H1 (cell line): ENCODE data around the gene AP1S3. TPM values are rescaled to one million over a fixed set of nuclear protein-coding genes. Genes with fewer than 3 reads are reported as not detected.

ENCODE experiments used
- CTCF ChIA-PET: fragments of 300-600 bp; sonication (Branson Sonifier 250); formaldehyde crosslinking; loops from one replicate; lab custom pipeline; 2021; ENCODE audit not compliant: partially characterized antibody; lab: Charles Lee
- POLR2A ChIA-PET: fragments of 300-600 bp; sonication (Branson Sonifier 250); formaldehyde crosslinking; loops from one replicate; lab custom pipeline; 2021; ENCODE audit warnings: inconsistent platforms; ENCODE audit not compliant: partially characterized antibody; lab: Charles Lee
- DNase-seq, 2 experiments: peaks; one replicate each; pipeline versions ENCODE4 v3.0.0 to v3.0.0-alpha.2; 2010 to 2022; ENCODE audit warnings: low spot score in 2 of 2, low read depth in 1 of 2, mixed read lengths in 1 of 2
- FAIRE-seq: peaks from 2 replicates; lab custom pipeline; 2011; peaks lifted over from hg19 to GRCh38; lab: Jason Lieb, UNC
- H2AFZ ChIP-seq: 2 replicates; pipeline ENCODE4 v1.8.1; 2012; ENCODE audit warnings: low read length, inconsistent platforms
- H2AK5ac ChIP-seq: 2 replicates; pipeline ENCODE4 v1.6.1; 2013; ENCODE audit warnings: low read depth, low read length
- H2BK120ac ChIP-seq: replicated peaks from 2 replicates; pipeline ENCODE3; 2013; ENCODE audit warnings: low read depth, low read length, inconsistent platforms
- H2BK12ac ChIP-seq: 2 replicates; pipeline ENCODE4 v1.6.1; 2013; ENCODE audit warnings: low read depth, low read length
- H2BK15ac ChIP-seq: 2 replicates; pipeline ENCODE4 v1.6.1; 2013; ENCODE audit warnings: low read length
- H2BK20ac ChIP-seq: 2 replicates; pipeline ENCODE4 v1.6.1; 2013; ENCODE audit warnings: low read length
- H2BK5ac ChIP-seq: 2 replicates; pipeline ENCODE4 v1.6.1; 2013; ENCODE audit warnings: low read depth, low read length
- H3K14ac ChIP-seq: 2 replicates; pipeline ENCODE4 v1.6.1; 2013; ENCODE audit warnings: inconsistent platforms; ENCODE audit not compliant: insufficient read length
- H3K18ac ChIP-seq: 2 replicates; pipeline ENCODE4 v1.6.1; 2013; ENCODE audit warnings: low read length; ENCODE audit errors: extremely low read depth
- H3K23ac ChIP-seq: 2 replicates; pipeline ENCODE4 v1.6.1; 2013; ENCODE audit warnings: inconsistent platforms; ENCODE audit not compliant: insufficient read length
- H3K23me2 ChIP-seq: 2 replicates; pipeline ENCODE4 v1.6.1; 2013; ENCODE audit warnings: low read depth, low read length
- H3K27ac ChIP-seq: 2 replicates; pipeline ENCODE4 v1.6.1; 2011; ENCODE audit warnings: low read depth, low read length, inconsistent platforms
- H3K27me3 ChIP-seq, 4 experiments: replicated peaks in 1 of 4; 1 replicate in 1 of 4; 2 replicates in 3 of 4; pipeline versions ENCODE4 v1.6.1 to v1.8.1; 2011 to 2013; ENCODE audit warnings: low read length in 3 of 4, mild to moderate bottlenecking in 3 of 4, inconsistent platforms in 2 of 4, mixed read lengths in 2 of 4, moderate library complexity in 1 of 4; ENCODE audit not compliant: control insufficient read depth in 3 of 4, insufficient read depth in 3 of 4; ENCODE audit errors: extremely low read depth in 1 of 4
- H3K36me3 ChIP-seq, 4 experiments: 2 replicates each; pipeline versions ENCODE4 v1.6.1 to v1.8.1; 2011 to 2013; ENCODE audit warnings: mild to moderate bottlenecking in 4 of 4, low read length in 3 of 4, moderate library complexity in 2 of 4, control low read depth in 1 of 4, inconsistent platforms in 1 of 4; ENCODE audit not compliant: insufficient read depth in 4 of 4, control insufficient read depth in 2 of 4
- H3K4ac ChIP-seq: replicated peaks from 2 replicates; pipeline ENCODE3; 2013; ENCODE audit warnings: low read length, low read depth, mixed read lengths, inconsistent platforms; ENCODE audit not compliant: insufficient read length
- H3K4me1 ChIP-seq, 4 experiments: replicated peaks in 1 of 4; 1 replicate in 1 of 4; 2 replicates in 3 of 4; pipeline versions ENCODE4 v1.6.1 to v1.8.1; 2011 to 2013; ENCODE audit warnings: low read length in 3 of 4, inconsistent platforms in 2 of 4, mixed read lengths in 1 of 4; ENCODE audit not compliant: insufficient read depth in 4 of 4, control insufficient read depth in 3 of 4
- H3K4me2 ChIP-seq, 2 experiments: 2 replicates each; pipeline versions ENCODE4 v1.6.1 to v1.8.1; 2011 to 2013; ENCODE audit warnings: low read depth in 2 of 2, low read length in 2 of 2, control low read depth in 1 of 2, inconsistent platforms in 1 of 2, mild to moderate bottlenecking in 1 of 2; ENCODE audit not compliant: insufficient read depth in 1 of 2
- H3K4me3 ChIP-seq, 4 experiments: fragments of 200-600, 300-600 bp in 1 of 4; sonication (generic), shearing (Covaris generic), sonication (Bioruptor Twin) in 1 of 4; 2 replicates each; pipeline versions ENCODE4 v1.5.1 to v1.8.1; 2011 to 2016; ENCODE audit warnings: low read length in 4 of 4, low read depth in 3 of 4, control low read depth in 2 of 4, inconsistent platforms in 2 of 4, mild to moderate bottlenecking in 2 of 4, mixed read lengths in 1 of 4, moderate library complexity in 1 of 4; ENCODE audit not compliant: insufficient read depth in 2 of 4; ENCODE audit errors: extremely low read depth in 1 of 4
- H3K56ac ChIP-seq: replicated peaks from 2 replicates; pipeline ENCODE3; 2013; ENCODE audit warnings: low read depth, mild to moderate bottlenecking, mixed read lengths, low read length, inconsistent platforms; ENCODE audit not compliant: insufficient read length
- H3K79me1 ChIP-seq: 2 replicates; pipeline ENCODE4 v1.6.1; 2013; ENCODE audit warnings: low read depth, low read length, control low read depth
- H3K79me2 ChIP-seq, 2 experiments: 2 replicates each; pipeline versions ENCODE4 v1.6.1 to v1.8.1; 2012 to 2013; ENCODE audit warnings: low read length in 2 of 2, mild to moderate bottlenecking in 2 of 2, inconsistent platforms in 1 of 2; ENCODE audit not compliant: insufficient read depth in 2 of 2, control insufficient read depth in 1 of 2
- H3K9ac ChIP-seq, 4 experiments: replicated peaks in 1 of 4; 1 replicate in 1 of 4; 2 replicates in 3 of 4; pipeline versions ENCODE4 v1.6.1 to v1.8.1; 2011 to 2013; ENCODE audit warnings: low read depth in 3 of 4, low read length in 3 of 4, control low read depth in 2 of 4, mild to moderate bottlenecking in 2 of 4, moderate library complexity in 2 of 4, inconsistent platforms in 1 of 4; ENCODE audit errors: extremely low read depth in 1 of 4
- H3K9me3 ChIP-seq, 2 experiments: 2 replicates each; pipeline versions ENCODE4 v1.6.1 to v1.8.1; 2012 to 2013; ENCODE audit warnings: mild to moderate bottlenecking in 2 of 2, moderate library complexity in 2 of 2, control low read depth in 1 of 2, inconsistent platforms in 1 of 2, low read depth in 1 of 2, low read length in 1 of 2, mixed read lengths in 1 of 2; ENCODE audit not compliant: insufficient read depth in 2 of 2
- H4K20me1 ChIP-seq, 2 experiments: replicated peaks in 1 of 2; 2 replicates each; pipeline versions ENCODE3 to v1.8.1; 2011 to 2013; ENCODE audit warnings: inconsistent platforms in 2 of 2, low read length in 2 of 2, mild to moderate bottlenecking in 1 of 2; ENCODE audit not compliant: insufficient read depth in 2 of 2, control insufficient read depth in 1 of 2
- H4K5ac ChIP-seq: 2 replicates; pipeline ENCODE4 v1.6.1; 2013; ENCODE audit warnings: low read length, low read depth, mixed read lengths, inconsistent platforms; ENCODE audit not compliant: insufficient read length
- H4K8ac ChIP-seq: 2 replicates; pipeline ENCODE4 v1.8.0; 2013; ENCODE audit warnings: mild to moderate bottlenecking, moderate library complexity, low read length, inconsistent platforms; ENCODE audit not compliant: insufficient read depth; ENCODE audit errors: extremely low read depth
- H4K91ac ChIP-seq: replicated peaks from 2 replicates; pipeline ENCODE3; 2013; ENCODE audit warnings: low read length, mixed read lengths, inconsistent platforms; ENCODE audit not compliant: insufficient read length
- BACH1 ChIP-seq: IDR thresholded peaks from 2 replicates; pipeline ENCODE4 v1.6.1; 2012; ENCODE audit warnings: low read length, improper control_type of control experiment
- CTBP2 ChIP-seq: IDR thresholded peaks from 2 replicates; pipeline ENCODE4 v1.7.0; 2011; ENCODE audit warnings: borderline replicate concordance, mild to moderate bottlenecking, moderate library complexity, mixed read lengths, low read length; ENCODE audit not compliant: insufficient read depth, insufficient read length
- EP300 ChIP-seq, 2 experiments: IDR thresholded peaks; 1 replicate in 1 of 2; 2 replicates in 1 of 2; pipeline ENCODE4 v1.6.1; 2011 to 2012; ENCODE audit warnings: low read depth in 2 of 2, low read length in 2 of 2, mild to moderate bottlenecking in 2 of 2, borderline replicate concordance in 1 of 2, inconsistent platforms in 1 of 2, moderate library complexity in 1 of 2
- SIN3A ChIP-seq, 2 experiments: IDR thresholded peaks in 1 of 2; conservative IDR thresholded peaks in 1 of 2; 2 replicates each; pipeline ENCODE4 v1.6.1; 2011 to 2012; ENCODE audit warnings: low read length in 2 of 2, improper control_type of control experiment in 1 of 2, low read depth in 1 of 2, mild to moderate bottlenecking in 1 of 2
- YY1 ChIP-seq: IDR thresholded peaks from 2 replicates; pipeline ENCODE4 v1.6.1; 2011; ENCODE audit warnings: low read depth, mild to moderate bottlenecking, low read length
- WGBS, 2 experiments: shearing (Covaris generic) in 1 of 2; methylation state at CpG; one replicate each; pipeline versions ENCODE4 v1.1.6 to v1.1.7; 2013 to 2015; ENCODE audit warnings: low lambda C conversion rate in 2 of 2, mixed read lengths in 2 of 2, inconsistent platforms in 1 of 2, low coverage in 1 of 2, missing lambda C conversion rate in 1 of 2; ENCODE audit not compliant: insufficient replicate concordance in 2 of 2, insufficient coverage in 1 of 2, insufficient read length in 1 of 2; ENCODE audit errors: extremely low coverage in 1 of 2, missing lambda C conversion rate in 1 of 2; 5-methylcytosine and 5-hydroxymethylcytosine counted together
- polyA plus RNA-seq, 7 experiments: library from polyadenylated mRNA; depleted of rRNA in 3 of 7; stranded (reverse) in 5 of 7; unstranded in 2 of 7; fragments of >200 nt in 5 of 7; fragments of 200-250 nt in 2 of 7; gene quantifications; 1 replicate in 5 of 7; 2 replicates in 1 of 7; 4 replicates in 1 of 7; pipeline versions ENCODE4 v1.2.1 to v1.2.3, GENCODE V29; 2011 to 2013; ENCODE audit warnings: missing spikeins in 2 of 7, mixed read lengths in 2 of 7
- total RNA-seq: library from RNA; stranded (reverse); fragmentation: NEBNext Ultra II Directional; extraction: Animal tissue kit (Norgen Biotek cat#: 25700); gene quantifications from 2 replicates; pipeline ENCODE4 v1.2.1, GENCODE V29; 2021

The AP1S3 gene
- total and polyA plus RNA-seq, 2 of the 8 experiments (the other 6 are each of a cell fraction or from before 2014, with no cell fraction given) = 3.9 to 20.2 TPM

GRCh38 chr2:223832241-223832903 is 5.0 kb downstream of the AP1S3 start:
- no peak overlapping the region for H4K5ac ChIP-seq
- TF ChIP-seq CTBP2 (no peak), YY1 (no peak), BACH1 (no peak), EP300 (IDR thresholded peaks at IDR 0.05; ENCODE audit: borderline replicate concordance in 1 of 2, low read depth in 2 of 2, low read length in 2 of 2) (no peak), SIN3A (conservative IDR thresholded peaks at IDR 0.05 in 1 of 2, IDR thresholded peaks at IDR 0.05 in 1 of 2; ENCODE audit: low read depth in 1 of 2, low read length in 2 of 2) (no peak)
- TF ChIP-seq, all 59 proteins: peak for 0
- no peak for DNase-seq
- Histone ChIP-seq H2BK120ac (no peak overlapping the region), H3K9ac (no peak overlapping the region), H2BK5ac (no peak overlapping the region), H3K4me3 (no peak overlapping the region), H3K18ac (no peak overlapping the region; the same call in 1 of the 2 replicates), H4K8ac (no peak overlapping the region), H2BK12ac (no peak overlapping the region), H2AK5ac (no peak overlapping the region), H3K27me3 (no peaks in the 10 kb centered on the region), H3K4me1 (peaks cover 12 to 19% (median 18%) of the 10 kb centered on the region in 4 experiments), H2BK20ac (no peak overlapping the region), H2AFZ (no peak overlapping the region), H3K79me1 (peaks cover 3% of the 10 kb centered on the region; the same call in 1 of the 2 replicates), H4K20me1 (peaks cover 0 to 1% of the 10 kb centered on the region in 2 experiments), H3K36me3 (no peaks in the 10 kb centered on the region), H3K23me2 (no peaks in the 10 kb centered on the region; the same call in 1 of the 2 replicates), H3K14ac (no peak overlapping the region), H3K23ac (no peak overlapping the region), H3K79me2 (peaks cover 0 to 42% of the 10 kb centered on the region in 2 experiments; a peak in 2 of 4 replicates), H3K27ac (no peak overlapping the region), H3K9me3 (no peaks in the 10 kb centered on the region), H3K4ac (no peak overlapping the region), H4K91ac (no peak overlapping the region), H3K56ac (no peak overlapping the region), H3K4me2 (no peak overlapping the region), H2BK15ac (no peak overlapping the region)
- ChIA-PET POLR2A (interaction anchor here (2.1 kb wide), 1 partner anchor 9 kb away, joined by 7 read pairs; no protein-coding TSS in a partner anchor), CTCF (interaction anchor here (0.5 to 0.7 kb wide), 2 partner anchors 13 to 28 kb away, joined by 3 read pairs; no protein-coding TSS in a partner anchor)
- WGBS, 2 experiments = 81% methylated on average over 8 of the region's 8 CpGs; no CpG with 5 or more reads in 1 of the 2 experiments
- no peak for FAIRE-seq
